HG02852 (cell line): Measurements from ENCODE around the gene SERPIND1.

Experiments
- ATAC-seq: cut with Tn5 transposase; IDR thresholded peaks from one replicate; pipeline ENCODE4 v1.9.1; 2021; ENCODE audit warnings: mild to moderate bottlenecking, moderate library complexity; ENCODE audit not compliant: unreplicated experiment

SERPIND1 gene

GRCh38 chr22:20788627-20789344 lies 14.9 kb downstream of the SERPIND1 start:
- no peak for ATAC-seq

- no peak for ATAC-seq
Measured at GRCh38 chr22:20792221-20792965, 18.5 kb downstream of the SERPIND1 start.

GRCh38 chr22:20792966-20793728 lies 19.2 kb downstream of the SERPIND1 start:
- no peak for ATAC-seq

GRCh38 chr22:20793748-20794649 lies 20.1 kb downstream of the SERPIND1 start:
- no peak for ATAC-seq

GRCh38 chr22:20794650-20795413 lies 20.9 kb downstream of the SERPIND1 start:
- no peak for ATAC-seq

DNA sequence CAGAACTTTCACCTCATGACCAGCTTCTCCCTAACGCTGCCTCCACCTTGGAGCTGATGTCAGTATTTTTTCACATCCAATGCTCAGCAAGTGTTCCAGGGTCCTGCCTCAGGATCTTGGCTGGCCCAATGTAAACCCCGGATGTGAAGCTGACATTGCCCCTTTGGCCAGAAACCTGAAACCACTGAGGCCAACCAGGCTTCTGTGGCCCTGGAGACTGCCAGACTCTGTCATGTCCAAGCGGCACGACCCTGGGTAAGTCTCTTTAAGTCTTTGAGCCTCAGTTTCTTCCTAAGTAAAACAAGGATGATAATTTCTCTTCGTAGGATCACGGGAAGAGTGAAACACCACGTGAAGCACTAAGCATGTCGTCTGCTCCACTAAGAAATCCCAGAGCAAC lies 22.8 kb downstream of the SERPIND1 start:
- no peak for ATAC-seq

- no peak for ATAC-seq
Measured at GRCh38 chr22:20798218-20798617, 24.3 kb downstream of the SERPIND1 start.

DNA sequence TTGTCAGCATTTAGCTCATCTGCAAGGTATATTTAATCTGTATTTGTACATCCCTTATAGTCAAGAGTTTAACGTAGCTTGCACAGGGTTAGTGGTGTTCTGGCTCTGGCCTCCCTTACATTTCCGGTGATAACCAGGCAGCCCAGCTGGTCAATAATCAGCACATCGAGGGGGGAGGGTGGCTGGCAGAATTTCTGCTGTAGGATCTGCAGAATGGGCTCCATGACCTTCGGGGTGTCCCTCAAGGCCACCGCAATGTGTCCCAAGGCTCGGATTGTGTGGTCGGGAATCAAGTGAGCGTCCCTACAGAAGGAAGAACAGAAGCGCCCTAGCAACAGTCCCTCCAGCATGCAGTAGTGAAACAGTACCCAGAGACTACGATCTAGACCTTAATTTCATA lies 25.1 kb downstream of the SERPIND1 start:
- ATAC-seq: no peak

- ATAC-seq: no peak
Measured at GRCh38 chr22:20799449-20799848, 25.5 kb downstream of the SERPIND1 start.

- ATAC-seq: no peak
Measured at GRCh38 chr22:20802452-20802851, 28.5 kb downstream of the SERPIND1 start.

DNA sequence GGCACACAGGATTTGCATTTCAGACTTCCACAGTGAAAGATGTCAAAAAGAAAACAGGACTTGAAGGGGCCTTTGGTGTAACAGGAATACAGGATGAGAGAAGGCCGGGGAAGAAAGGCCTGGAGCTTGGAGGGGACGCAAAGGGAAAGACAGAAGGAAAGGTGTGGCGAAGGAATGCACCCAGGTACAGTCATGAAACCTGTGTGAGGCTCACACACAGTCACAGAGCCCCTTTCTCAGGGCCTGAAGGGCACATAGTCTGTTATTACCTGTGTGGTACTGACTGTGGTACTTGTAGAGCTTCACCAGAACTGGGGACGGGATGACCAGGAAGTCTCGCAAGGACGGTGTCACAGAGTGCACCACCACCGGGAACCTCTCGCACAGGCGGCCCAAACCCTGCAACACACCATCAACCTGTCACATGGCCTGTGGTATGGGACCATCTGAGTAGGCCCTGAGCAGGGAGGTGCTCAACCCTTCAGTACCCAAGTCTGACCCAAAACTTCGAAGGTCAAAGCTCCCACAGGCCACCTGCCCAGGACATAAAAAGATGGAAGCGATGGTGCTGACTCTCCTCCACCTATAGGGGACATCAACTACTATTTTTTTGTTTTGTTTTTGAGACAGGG lies 29.1 kb downstream of the SERPIND1 start:
- no peak for ATAC-seq

DNA sequence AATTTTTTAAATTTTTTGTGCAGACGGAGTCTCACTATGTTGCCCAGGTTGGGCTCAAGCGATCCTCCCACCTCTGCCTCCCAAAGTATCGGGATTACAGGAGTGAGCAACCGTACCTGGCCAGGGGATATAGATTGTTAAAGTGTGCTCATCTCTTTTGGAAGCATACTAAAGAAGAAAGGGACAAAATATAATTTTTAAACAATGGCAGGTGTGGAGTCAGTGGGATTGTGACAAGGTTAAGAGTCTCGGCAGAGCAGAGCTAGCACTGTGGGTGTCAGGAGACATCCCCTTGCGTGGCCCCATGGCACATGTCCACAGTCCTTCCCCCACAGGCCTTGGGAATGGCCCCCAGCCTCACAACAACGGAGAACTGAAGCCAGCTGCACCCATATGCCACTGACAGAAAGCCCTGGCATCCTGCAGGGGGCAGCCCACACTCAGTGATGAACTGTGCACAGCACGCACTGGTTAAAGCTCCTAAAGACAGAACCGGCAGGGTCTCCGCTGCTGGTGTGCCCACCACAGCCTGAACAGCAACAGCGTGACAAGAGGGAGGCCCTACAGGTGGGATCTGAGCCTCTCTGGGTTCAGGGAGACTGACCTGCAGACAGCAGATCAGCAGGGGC lies 29.9 kb downstream of the SERPIND1 start:
- ATAC-seq: no peak

DNA sequence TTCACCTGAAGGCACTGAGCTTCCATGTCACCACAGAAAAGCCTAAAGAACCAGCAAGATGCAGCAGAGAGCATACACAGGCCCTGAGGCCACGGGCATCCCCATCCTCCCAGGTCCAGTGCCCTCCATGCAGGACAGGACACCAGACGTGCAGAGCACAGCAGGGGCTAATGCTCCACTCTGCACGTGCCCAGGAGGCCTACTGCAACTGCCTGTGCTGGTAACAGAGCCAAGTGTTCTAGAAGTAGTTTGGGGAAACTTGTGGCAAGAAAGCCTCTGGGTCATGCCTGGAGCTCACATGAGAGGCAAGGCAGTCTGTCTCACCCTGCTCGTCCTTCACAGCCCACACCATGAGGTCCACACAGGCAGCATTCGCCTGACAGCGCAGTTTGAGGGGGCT lies 30.7 kb downstream of the SERPIND1 start:
- ATAC-seq: no peak

- ATAC-seq: no peak
Measured at GRCh38 chr22:20805972-20806471, 32.1 kb downstream of the SERPIND1 start.

- no peak for ATAC-seq
Measured at GRCh38 chr22:20807315-20807752, 33.4 kb downstream of the SERPIND1 start.

GRCh38 chr22:20808844-20809243 lies 34.9 kb downstream of the SERPIND1 start:
- no peak for ATAC-seq

DNA sequence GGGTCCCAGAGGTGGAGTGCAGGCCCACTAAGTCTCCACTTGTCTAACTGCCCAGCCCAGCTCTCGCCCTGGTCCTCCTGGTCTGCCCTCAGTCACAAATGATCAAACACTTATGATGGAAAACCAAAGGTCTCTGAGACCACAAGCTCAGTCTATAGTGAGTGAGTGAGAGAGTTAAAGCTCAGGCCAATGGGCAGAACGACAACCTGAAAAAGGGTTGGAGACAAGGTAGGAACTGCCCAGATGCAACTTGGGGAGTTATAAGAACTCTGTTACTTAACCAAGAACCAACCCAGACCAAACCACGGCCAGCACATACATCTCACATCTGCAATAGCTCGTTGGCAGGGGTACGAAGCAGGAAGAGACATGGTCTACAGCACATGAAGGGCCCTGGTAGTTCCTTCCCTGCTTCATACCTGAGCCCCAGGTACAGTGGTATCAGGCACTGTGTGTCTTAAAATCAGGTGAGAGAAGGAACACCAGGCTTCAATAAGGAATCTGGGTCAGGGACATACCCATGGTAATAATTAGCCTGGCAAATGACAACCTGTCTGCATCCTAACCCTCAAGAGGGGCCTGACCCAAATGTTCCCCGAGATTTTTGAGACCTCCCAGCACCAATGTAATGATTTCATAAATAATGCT lies 35.7 kb downstream of the SERPIND1 start:
- no peak for ATAC-seq

DNA sequence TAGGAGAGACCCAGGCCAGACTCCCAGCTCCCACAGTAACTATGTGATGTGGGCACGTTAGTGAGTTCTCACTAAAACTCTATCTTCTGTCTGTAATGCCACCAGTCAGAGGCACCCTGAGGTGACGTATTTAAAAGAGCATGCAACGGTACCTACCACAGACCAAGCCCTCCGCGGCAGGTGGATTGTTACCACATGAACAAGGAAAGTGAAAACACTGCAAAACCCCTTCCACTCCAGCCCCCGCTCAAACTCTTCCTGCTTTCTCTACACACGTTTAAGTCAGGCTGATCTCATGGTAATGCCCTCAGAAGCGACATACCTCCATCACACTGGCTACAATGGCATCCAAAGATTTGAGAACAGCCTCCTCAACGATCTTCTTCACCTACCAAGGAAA lies 36.7 kb downstream of the SERPIND1 start:
- no peak for ATAC-seq
